ENCODE results near the gene CEP128.

CEP128 gene

GRCh38 chr14:80658155-80658554, 283.4 kb downstream of the CEP128 start:
- no peak for DNase-seq

GRCh38 chr14:80653956-80654355, 287.6 kb downstream of the CEP128 start:
- DNase-seq, result no peak

GRCh38 chr14:80645667-80646413, 295.7 kb downstream of the CEP128 start:
- DNase-seq, result no peak

GRCh38 chr14:80644826-80645225, 296.7 kb downstream of the CEP128 start:
- no peak for DNase-seq

- no peak for DNase-seq
These were observed 302.7 kb downstream of the CEP128 start for GRCh38 chr14:80638620-80639515.

- DNase-seq, result no peak
These were observed 303.6 kb downstream of the CEP128 start for GRCh38 chr14:80637756-80638619.

GRCh38 chr14:80636071-80636470, 305.5 kb downstream of the CEP128 start:
- DNase-seq, result no peak

- DNase-seq, result no peak
These were observed 307.3 kb downstream of the CEP128 start for GRCh38 chr14:80634106-80634758.

- no peak for DNase-seq
These were observed 311.9 kb downstream of the CEP128 start for GRCh38 chr14:80629606-80630005.

GRCh38 chr14:80628547-80628946, 313.0 kb downstream of the CEP128 start:
- DNase-seq, result no peak

- DNase-seq, result no peak
These were observed 313.8 kb downstream of the CEP128 start for GRCh38 chr14:80627745-80628144.

GRCh38 chr14:80624581-80624980, 317.0 kb downstream of the CEP128 start:
- no peak for DNase-seq

- no peak for DNase-seq
These were observed 319.8 kb downstream of the CEP128 start for GRCh38 chr14:80621701-80622100.

GRCh38 chr14:80620434-80620833, 321.1 kb downstream of the CEP128 start:
- no peak for DNase-seq

- no peak for DNase-seq
These were observed 322.7 kb downstream of the CEP128 start for GRCh38 chr14:80618751-80619329.

GRCh38 chr14:80615831-80616230, 325.7 kb downstream of the CEP128 start:
- DNase-seq, result no peak

GRCh38 chr14:80609055-80609454, 332.5 kb downstream of the CEP128 start:
- no peak for DNase-seq

- no peak for DNase-seq
These were observed 333.0 kb downstream of the CEP128 start for GRCh38 chr14:80608563-80608962.

- no peak for DNase-seq
These were observed 333.9 kb downstream of the CEP128 start for GRCh38 chr14:80607430-80608190.

- DNase-seq, result no peak
These were observed 335.2 kb downstream of the CEP128 start for GRCh38 chr14:80606347-80606772.

GRCh38 chr14:80605536-80605935, 336.0 kb downstream of the CEP128 start:
- DNase-seq, result no peak
